Fibroblast of skin of right quadriceps (primary cell): ENCODE results near the gene TEX2.

ENCODE experiments used
- DNase-seq: peaks from one replicate; pipeline ENCODE4 v3.0.0-alpha.2; 2013

Gene TEX2, protein sequence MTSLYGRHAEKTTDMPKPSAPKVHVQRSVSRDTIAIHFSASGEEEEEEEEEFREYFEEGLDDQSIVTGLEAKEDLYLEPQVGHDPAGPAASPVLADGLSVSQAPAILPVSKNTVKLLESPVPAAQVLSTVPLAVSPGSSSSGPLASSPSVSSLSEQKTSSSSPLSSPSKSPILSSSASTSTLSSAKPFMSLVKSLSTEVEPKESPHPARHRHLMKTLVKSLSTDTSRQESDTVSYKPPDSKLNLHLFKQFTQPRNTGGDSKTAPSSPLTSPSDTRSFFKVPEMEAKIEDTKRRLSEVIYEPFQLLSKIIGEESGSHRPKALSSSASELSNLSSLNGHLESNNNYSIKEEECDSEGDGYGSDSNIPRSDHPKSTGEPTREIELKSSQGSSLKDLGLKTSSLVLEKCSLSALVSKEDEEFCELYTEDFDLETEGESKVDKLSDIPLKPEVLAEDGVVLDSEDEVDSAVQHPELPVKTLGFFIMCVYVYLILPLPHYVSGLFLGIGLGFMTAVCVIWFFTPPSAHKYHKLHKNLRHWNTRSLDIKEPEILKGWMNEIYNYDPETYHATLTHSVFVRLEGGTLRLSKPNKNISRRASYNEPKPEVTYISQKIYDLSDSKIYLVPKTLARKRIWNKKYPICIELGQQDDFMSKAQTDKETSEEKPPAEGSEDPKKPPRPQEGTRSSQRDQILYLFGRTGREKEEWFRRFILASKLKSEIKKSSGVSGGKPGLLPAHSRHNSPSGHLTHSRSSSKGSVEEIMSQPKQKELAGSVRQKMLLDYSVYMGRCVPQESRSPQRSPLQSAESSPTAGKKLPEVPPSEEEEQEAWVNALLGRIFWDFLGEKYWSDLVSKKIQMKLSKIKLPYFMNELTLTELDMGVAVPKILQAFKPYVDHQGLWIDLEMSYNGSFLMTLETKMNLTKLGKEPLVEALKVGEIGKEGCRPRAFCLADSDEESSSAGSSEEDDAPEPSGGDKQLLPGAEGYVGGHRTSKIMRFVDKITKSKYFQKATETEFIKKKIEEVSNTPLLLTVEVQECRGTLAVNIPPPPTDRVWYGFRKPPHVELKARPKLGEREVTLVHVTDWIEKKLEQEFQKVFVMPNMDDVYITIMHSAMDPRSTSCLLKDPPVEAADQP

DNA sequence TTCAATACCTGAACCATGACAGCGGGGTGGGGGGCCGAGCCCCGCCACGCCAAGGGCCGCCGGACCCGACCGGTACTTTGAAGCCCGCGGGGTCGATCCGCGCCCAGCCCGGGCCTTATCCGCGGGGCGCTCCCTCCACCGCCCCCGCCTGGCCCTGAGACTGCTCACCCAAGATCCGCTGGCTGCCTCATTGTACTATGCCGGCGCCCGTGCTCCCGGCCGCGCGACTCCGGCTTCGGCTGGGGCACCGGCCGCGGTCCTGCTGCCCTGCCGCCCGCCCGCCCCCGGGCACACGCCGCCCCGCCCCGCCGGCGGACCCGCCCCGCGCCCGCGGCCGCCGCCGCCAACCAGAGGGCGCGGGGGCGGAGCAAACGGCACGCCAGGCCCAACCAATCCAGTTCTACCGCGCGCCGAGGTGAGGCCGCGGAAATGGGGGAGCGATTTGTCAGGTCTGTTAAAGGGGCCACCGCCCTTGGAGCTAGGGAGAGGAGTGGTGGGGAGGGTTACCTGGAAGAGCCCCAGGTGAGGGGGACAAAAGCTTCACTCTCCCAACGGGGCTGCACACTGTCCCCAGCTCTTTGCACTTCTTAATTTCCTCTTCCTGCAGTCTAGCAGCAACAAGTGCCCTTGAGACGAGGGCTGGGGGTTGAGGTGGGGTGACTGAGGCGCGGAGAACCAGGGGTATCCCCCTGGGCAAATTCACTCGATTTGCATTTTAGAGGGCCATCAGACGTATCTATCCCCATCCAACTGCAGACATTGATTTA, at the start of gene TEX2:
TSS of gene TEX2 (minus strand) at position 261 of the 767 bp plus-strand sequence. CDS start 49,043 bp downstream, outside the sequence.
- DNase-seq = peak; percentile 85

DNA sequence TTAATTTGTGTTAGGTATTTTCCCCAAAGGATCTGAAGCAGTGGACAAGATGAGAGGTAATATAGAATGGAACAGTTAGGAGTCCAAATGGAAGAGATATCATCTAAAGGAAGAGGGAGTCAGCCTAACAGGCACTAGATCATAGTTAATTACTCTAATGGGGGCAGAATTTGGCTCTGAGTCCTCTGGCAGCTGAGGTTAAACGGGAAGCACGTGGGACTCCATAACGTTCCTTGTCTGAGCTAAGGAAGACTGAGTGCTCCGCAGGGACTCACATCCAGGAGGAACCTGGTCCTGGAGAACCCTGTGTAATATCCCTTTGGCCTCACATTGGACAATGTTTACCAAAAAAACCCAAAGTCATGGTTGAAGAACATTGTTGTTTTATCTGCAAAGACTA, 46.6 kb upstream of the TEX2 start:
- no peak for DNase-seq

DNA sequence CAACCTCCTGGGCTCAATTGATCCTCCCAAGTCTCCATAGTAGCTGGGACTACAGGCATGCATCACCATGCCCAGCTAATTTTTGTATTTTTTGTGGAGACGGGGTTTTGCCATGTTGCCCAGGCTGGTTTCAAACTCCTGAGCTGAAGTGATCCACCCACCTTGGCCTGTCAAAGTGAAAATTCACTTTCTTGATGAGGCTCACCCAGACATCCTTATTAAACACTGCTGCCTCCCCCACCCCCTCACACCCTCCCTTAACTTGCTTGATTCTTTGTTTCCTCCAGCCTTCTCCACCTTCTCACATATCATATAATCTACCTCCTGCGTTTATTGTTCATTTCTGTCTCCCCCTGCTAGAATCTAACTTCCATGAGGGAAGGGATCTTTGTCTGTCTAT, 46.0 kb upstream of the TEX2 start:
- DNase-seq = no peak

DNA sequence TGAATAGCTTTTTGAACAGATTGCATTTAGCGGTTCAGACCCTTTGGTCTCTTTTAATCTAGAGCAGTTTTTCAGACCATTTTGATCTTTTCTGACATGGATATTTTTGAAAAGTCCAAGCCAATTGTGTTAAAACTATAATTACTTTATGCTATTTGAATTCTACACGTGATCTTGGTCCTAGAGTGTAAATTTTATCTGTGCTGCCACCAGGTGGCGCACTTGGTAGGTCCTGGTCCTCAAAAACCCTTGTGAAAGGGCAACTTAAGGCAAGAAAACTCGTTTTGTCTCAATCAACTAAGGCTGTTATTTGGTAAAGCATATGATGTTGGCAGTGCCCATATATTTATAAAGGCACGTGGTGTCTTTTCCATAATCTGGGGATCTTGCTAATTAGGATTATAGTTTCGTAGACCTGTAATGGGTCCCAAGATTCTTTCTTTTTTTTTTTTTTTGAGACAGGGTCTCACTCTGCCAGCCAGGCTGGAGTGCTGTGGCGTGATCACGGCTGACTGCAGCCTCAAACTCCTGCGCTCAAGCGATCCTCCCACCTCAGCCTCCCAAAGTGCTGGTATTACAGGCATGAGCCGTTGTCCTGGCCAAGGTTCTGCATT, 43.9 kb upstream of the TEX2 start:
- peak; percentile 55 for DNase-seq

GRCh38 chr17:64304551-64304950, 41.5 kb upstream of the TEX2 start:
- no peak for DNase-seq

- no peak for DNase-seq
These were observed 37.6 kb upstream of the TEX2 start for GRCh38 chr17:64300699-64300965.

DNA sequence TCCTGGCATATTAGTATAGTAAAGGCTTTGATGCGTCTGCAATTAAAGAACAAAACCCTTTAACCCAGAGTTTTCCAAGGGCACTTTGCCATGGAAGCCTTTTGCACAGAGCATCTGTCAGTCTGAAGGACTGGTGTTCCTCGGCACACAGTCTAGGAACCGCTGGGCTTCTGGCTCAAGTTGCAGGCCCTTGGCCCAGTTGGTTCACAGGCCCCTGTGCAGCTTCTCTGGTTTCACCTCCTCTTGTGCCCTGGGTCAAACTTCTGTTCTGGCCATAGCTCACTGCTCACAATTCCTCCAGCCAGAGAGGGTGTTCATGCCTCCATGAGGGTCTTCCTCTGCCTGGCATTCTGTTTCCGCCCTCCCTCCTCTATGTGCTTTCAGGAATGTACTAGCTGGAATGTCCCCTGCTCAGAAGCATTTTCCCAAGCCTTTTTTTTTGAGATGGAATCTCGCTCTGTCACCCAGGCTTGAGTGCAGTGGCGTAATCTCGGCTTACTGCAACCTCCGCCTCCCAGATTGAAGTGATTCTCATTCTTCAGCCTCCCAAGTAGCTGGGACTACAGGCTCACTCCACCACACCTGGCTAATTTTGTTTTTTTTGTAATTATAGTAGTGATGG, 34.5 kb upstream of the TEX2 start:
- DNase-seq = no peak

- DNase-seq = no peak
These were observed 33.2 kb upstream of the TEX2 start for GRCh38 chr17:64296246-64296645.

- DNase-seq = no peak
These were observed 32.1 kb upstream of the TEX2 start for GRCh38 chr17:64295146-64295545.

GRCh38 chr17:64291268-64291851, 28.3 kb upstream of the TEX2 start:
- DNase-seq = no peak

- DNase-seq = no peak
These were observed 26.7 kb upstream of the TEX2 start for GRCh38 chr17:64289741-64290141.

DNA sequence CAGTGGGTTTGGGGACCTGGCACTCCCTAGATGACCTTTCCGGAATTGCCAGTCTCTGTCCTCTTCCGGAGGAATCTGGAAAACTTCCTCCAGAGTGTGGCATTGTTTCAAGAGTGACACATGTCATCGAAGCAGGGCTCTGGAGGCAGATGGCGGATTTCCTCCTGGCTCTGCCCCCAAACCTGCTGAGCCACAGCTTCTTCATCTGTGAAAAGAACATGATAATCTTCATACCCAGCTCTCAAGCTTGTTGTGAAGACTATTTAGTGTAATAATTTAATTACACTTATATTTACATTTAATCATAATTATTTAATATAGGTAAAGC, 19.7 kb upstream of the TEX2 start:
- no peak for DNase-seq

- peak; percentile 67 for DNase-seq
These were observed 19.1 kb upstream of the TEX2 start for GRCh38 chr17:64281962-64282752.

- peak; percentile 38 for DNase-seq
These were observed 15.6 kb upstream of the TEX2 start for GRCh38 chr17:64278614-64279013.

GRCh38 chr17:64277831-64278562, 14.9 kb upstream of the TEX2 start:
- DNase-seq = no peak

GRCh38 chr17:64276961-64277505, 14.0 kb upstream of the TEX2 start:
- no peak for DNase-seq

GRCh38 chr17:64275016-64275415, 12.0 kb upstream of the TEX2 start:
- no peak for DNase-seq

DNA sequence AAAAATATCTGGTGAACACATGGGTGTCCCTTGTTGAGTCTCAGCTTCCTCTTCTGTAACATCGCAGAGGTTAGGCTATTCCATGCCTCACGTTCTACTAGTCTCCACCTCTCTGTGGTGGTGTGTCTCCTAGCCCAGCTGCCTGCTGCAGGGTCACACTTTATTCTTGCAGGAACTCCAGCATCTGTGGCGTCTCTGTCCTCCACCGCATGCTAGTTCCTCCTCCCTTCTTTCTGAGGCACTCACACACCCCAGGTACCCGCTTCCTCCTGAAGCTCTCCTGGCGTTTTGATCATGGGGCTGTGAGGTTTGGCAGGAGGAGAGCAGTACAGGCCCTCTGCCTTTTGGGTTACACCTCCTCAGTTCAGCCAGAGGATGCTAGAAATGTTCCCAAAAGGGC, 9.9 kb upstream of the TEX2 start:
- no peak for DNase-seq

DNA sequence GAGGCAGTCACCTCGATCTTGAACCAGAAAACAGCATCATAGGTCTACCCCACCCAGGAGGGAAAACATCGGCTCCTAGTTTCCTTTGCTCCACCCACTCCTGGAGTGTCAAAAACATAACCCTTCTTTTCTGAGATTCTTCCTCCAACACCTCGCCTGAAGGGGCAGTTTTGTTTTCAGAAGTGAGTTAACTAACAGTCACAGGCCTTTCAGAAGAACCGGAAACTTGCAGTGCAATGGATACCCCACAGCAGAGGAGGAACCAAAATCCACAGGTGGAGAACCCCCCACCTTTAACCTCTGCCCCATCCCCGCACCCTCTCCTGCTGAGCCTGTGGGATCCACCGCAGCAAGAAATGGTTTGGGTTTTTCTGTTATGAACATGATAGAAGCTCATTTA, 7.8 kb upstream of the TEX2 start:
- DNase-seq = no peak
